G401 (cell line): ENCODE measurements around the gene FHIP1B. TPM values are rescaled to one million over a fixed set of nuclear protein-coding genes. Genes with fewer than 3 reads are reported as not detected.

Source experiments
- DNase-seq: peaks from one replicate; pipeline ENCODE4 v3.0.0-alpha.2; 2015; ENCODE audit warnings: low spot score
- in situ Hi-C: cut with HindIII; loops from 2 replicates; pipeline ENCODE4 v1.10.0; 2016; ENCODE audit warnings: low sequenced_read_pairs, mixed read lengths
- total RNA-seq: library from RNA; depleted of rRNA; stranded (reverse); fragments of >200 nt; shearing (Covaris generic); gene quantifications from 2 replicates; pipeline ENCODE4 v1.2.3, GENCODE V29; 2014

The FHIP1B gene
- total RNA-seq, 1 experiment from 2014 or later: 38.0 TPM

- DNase-seq: no peak
- in situ Hi-C loops: no loop called here
These were observed 11.1 kb upstream of the FHIP1B start for GRCh38 chr11:6245536-6245935.

DNA sequence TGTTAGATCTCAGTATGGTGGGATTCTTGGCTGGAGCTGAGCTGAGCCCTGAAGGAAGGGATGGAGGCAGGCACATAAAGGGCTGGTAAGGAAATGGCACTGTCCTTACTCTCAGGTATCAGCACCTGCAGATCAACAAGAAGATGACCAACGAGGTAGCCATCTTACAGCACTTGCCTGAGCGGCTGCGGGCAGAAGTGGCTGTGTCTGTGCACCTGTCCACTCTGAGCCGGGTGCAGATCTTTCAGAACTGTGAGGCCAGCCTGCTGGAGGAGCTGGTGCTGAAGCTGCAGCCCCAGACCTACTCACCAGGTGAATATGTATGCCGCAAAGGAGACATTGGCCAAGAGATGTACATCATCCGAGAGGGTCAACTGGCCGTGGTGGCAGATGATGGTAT lies 6.9 kb upstream of the FHIP1B start:
- in situ Hi-C loops: no loop called here
- no peak for DNase-seq

GRCh38 chr11:6240781-6241180 lies 6.3 kb upstream of the FHIP1B start:
- in situ Hi-C loops: no loop called here
- no peak for DNase-seq

GRCh38 chr11:6240139-6240538 lies 5.7 kb upstream of the FHIP1B start:
- DNase-seq: no peak
- in situ Hi-C loops: no loop called here

- in situ Hi-C loops: no loop called here
- DNase-seq: no peak
These were observed 4.5 kb upstream of the FHIP1B start, which contains the start of gene CNGA4 for GRCh38 chr11:6238902-6239301. CNGA4 (plus strand) TSS chr11:6239089; CDS start chr11:6239207, 118 bp downstream.

GRCh38 chr11:6237761-6238302 lies 3.4 kb upstream of the FHIP1B start:
- DNase-seq: no peak
- in situ Hi-C loops: no loop called here

- DNase-seq: no peak
- in situ Hi-C loops: no loop called here
These were observed 2.8 kb upstream of the FHIP1B start for GRCh38 chr11:6237266-6237665.

DNA sequence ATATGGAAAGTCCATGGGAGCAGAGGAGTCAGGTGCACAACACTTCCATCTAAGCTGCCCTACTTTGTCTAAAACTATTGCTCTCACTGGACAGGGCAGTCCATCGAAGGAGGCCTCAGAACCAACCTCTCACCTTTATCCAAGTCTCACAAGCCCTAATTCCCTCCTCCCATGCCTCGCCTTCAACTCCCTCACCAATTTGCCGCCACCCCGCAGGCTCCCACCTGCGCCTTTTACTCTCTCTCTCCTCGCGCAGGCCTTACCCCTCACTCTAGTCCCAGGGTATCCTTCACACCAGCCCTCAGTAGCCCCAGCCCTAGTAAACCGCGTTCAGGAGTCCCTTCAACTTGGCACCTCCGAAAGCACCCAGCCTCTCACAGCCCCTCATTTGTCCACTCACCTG lies 451 bp downstream of the FHIP1B start:
- no peak for DNase-seq
- in situ Hi-C loops: no loop called here

DNA sequence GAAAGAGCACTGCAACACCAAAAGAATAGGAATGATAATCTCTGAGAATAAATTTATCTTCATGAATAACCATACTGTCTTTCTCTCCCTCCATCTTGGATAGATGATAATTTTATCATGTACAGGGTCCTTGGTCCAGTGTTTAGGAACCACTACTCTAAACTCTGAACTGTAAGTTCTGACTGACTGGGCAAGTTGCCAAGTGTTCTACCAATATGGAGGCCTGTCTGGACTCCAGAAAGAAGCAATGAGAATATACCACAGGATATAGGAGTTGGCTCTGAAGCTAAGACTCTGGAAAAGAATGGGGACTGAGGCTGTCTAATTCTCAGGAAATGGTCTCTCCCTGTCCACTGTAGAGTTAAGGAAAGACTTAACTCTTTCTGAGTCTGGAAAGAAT lies 1.5 kb downstream of the FHIP1B start:
- in situ Hi-C loops: no loop called here
- DNase-seq: no peak

DNA sequence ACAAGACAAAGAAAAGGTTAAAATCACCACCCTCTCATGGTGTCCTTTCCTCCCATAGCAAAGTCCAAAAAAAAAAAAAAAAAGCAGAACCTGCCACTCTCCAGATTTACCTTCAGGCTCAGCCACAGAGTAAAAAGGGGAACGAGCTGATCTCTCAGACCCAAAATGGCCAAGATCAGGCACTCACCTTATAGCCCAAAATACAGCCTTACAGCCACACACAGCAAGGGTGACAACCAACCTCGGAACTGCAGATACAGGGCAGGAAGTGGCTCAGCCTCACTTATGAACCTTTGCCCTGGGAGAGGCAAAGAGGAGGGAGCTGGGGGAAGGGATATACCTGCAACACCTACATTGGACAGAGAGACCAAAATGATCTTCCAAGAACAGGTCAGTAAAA lies 4.5 kb downstream of the FHIP1B start:
- in situ Hi-C loops: no loop called here

DNA sequence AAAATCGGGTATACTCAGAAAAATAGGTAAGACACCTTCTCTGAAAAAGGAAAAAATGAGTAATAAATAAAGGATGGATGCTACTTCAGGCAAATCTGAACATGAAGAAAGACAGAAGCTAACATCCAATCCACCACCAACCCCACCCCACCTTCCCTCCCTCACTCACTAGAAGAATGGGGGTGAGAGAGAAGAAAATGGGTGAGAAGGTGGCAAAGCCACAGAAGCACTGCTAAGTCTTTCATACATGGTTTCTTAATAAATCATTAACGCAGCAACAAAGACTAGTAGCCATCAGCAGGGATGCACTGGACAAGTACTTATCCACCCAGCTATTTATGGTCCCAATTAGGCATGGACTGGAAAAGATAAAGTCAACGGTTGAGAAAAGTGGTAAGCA lies 5.9 kb downstream of the FHIP1B start:
- DNase-seq: no peak
- in situ Hi-C loops: no loop called here

More for the DNA sequence above, 4.5 kb downstream of the FHIP1B start:
- DNase-seq: no peak

GRCh38 chr11:6225896-6226295 lies 8.5 kb downstream of the FHIP1B start:
- no peak for DNase-seq
- in situ Hi-C loops: no loop called here

GRCh38 chr11:6225024-6225423 lies 9.4 kb downstream of the FHIP1B start:
- no peak for DNase-seq
- in situ Hi-C loops: no loop called here

DNA sequence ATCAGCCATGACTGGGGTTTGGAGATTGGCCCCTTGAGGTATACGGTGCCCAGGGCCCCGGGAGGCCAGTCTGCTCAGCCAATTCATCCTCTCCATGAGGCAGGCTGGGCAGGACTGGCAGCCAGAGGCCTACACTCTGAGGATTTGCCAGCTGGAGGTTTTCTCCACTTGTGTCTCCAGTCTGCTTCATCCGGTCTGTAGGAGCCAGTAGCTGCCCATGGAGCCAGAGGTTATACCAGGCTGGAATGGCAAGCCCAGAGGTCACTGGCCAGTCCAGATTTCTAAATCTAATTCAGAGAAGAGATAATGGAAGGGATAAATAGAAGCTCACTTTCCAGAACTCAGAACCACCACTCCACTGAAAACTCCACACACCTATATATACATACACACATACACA lies 10.0 kb downstream of the FHIP1B start:
- no peak for DNase-seq
- in situ Hi-C loops: no loop called here

DNA sequence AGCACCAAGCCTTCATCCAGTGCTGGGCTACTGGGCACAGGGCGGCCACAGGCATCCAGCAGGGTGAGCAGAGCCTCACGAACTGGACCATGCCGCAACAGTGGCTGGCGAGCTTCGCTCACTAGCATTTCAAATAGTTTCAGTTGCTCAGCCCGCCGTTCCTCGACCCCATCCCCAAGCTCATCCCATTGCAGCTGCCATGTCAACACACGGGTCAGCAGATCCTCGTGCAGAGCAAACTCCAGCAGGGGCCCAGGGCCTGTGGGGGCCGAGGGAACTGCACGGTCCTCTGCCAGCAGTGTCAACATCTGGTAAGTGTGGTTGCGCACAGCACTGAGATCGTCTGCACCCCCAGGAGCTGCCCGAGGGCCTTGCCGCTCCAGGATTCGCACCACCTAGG lies 10.6 kb downstream of the FHIP1B start:
- in situ Hi-C loops: no loop called here
- no peak for DNase-seq

DNA sequence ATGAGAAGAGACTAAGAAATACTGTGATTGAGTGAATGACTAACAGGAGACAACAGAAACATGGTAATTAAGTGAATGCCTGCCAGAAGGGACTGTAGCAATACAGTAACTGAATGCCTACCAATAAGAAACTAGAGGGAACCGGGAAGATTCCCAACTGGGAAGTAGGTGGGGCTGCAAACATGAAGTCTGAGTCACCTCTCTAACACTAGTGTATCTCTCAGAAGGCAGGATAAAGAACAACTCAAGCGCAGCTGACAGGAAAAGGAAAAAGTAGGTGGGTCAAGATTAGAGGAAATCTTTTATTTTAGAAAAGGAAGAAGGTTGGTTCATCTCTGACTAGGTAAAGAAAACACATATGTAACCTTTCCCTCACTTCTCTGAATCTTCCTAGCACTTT lies 15.1 kb downstream of the FHIP1B start:
- no peak for DNase-seq

DNA sequence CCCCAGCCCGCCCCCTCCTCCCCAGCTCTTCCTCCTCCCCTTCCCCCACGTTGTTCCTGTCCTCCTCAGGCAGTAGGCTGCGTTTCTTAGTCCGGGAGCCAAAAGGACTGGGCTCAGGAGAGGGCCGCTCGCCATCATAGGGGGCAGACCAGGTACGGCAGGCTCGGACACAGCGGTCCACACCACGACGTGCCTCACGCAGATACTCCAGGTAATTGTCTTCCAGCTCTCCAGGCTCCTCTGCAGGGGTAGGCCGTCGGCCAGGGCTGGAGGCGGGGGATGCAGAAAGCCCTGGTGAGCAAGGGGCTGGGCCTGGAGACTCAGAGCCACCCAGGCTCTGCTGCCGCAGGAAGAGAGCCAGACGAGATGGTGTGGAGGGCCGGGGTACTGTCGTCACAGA lies 16.7 kb downstream of the FHIP1B start:
- in situ Hi-C loops: no loop called here
- no peak for DNase-seq

More for the DNA sequence above, 15.1 kb downstream of the FHIP1B start:
- in situ Hi-C loops: no loop called here

DNA sequence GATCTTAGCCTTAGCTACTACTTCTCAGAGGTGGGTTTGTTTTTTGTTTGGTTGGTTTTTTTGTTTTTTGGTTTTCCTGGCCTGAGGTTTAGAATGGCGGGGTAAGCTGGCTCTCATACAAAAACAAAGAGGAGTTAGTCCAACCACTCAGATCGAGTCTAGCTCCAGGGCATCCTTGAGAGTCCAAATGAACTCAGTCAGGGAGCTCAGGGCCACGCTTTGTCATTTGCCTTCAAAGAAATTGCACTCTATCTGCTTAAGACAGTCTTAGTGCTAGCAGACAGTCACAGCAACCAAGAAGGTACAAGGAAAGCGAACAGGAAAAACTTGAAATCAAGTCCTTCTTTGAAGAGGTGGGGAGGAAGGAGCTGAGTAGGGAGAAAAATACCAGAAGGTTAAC lies 17.9 kb downstream of the FHIP1B start:
- in situ Hi-C loops: no loop called here
- no peak for DNase-seq

DNA sequence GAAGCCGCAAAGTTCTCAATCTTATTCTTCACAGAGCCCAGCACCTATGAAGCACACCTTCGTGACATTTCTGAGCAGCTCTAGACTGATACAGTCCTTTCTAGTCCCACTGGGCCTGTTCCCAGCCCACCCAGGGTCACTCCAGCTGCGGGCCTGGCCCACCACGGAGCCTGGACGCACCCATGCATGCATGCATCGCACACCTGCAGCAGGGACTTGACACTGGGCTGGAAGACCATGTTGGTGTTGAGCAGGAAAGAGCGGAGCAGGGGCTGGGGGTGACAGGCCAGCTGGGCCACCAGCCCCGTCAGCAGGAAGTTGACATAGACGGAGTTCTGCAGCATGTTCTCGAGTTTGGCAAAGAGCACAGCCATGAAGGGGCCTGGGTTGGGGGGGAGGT lies 19.9 kb downstream of the FHIP1B start:
- DNase-seq: no peak
- in situ Hi-C loops: no loop called here

GRCh38 chr11:6210274-6210955 lies 24.0 kb downstream of the FHIP1B start:
- in situ Hi-C loops: no loop called here
- no peak for DNase-seq

GRCh38 chr11:6209801-6210200 lies 24.6 kb downstream of the FHIP1B start:
- in situ Hi-C loops: no loop called here
- DNase-seq: no peak
